ENCODE results near the gene TBC1D19.

The TBC1D19 gene

GRCh38 chr4:26785810-26786209 lies 201.9 kb downstream of the TBC1D19 start:
- no peak for DNase-seq

- DNase-seq = no peak
Observed at GRCh38 chr4:26786916-26787315, 203.0 kb downstream of the TBC1D19 start.

- peak; percentile 71 for DNase-seq
Observed at GRCh38 chr4:26787461-26788340, 203.8 kb downstream of the TBC1D19 start.

- DNase-seq = no peak
Observed at GRCh38 chr4:26788341-26788733, 204.5 kb downstream of the TBC1D19 start.

- DNase-seq = no peak
Observed at GRCh38 chr4:26789208-26789607, 205.3 kb downstream of the TBC1D19 start.

GRCh38 chr4:26791346-26791745 lies 207.5 kb downstream of the TBC1D19 start:
- DNase-seq = no peak

GRCh38 chr4:26792639-26793038 lies 208.8 kb downstream of the TBC1D19 start:
- DNase-seq = no peak

GRCh38 chr4:26793735-26794134 lies 209.9 kb downstream of the TBC1D19 start:
- DNase-seq = no peak

- no peak for DNase-seq
Observed at GRCh38 chr4:26796081-26796480, 212.2 kb downstream of the TBC1D19 start.

GRCh38 chr4:26802790-26803189 lies 218.9 kb downstream of the TBC1D19 start:
- DNase-seq = no peak

- peak; percentile 11 for DNase-seq
Observed at GRCh38 chr4:26803211-26803861, 219.5 kb downstream of the TBC1D19 start.

- no peak for DNase-seq
Observed at GRCh38 chr4:26804451-26804850, 220.6 kb downstream of the TBC1D19 start.

- no peak for DNase-seq
Observed at GRCh38 chr4:26804925-26805324, 221.0 kb downstream of the TBC1D19 start.

Data from NCI-H2107 (cell line).